ENCODE data around the gene YARS1.
A peak's percentile ranks its signal among the peaks of the same experiment; 100 is the strongest.

The YARS1 gene

DNA sequence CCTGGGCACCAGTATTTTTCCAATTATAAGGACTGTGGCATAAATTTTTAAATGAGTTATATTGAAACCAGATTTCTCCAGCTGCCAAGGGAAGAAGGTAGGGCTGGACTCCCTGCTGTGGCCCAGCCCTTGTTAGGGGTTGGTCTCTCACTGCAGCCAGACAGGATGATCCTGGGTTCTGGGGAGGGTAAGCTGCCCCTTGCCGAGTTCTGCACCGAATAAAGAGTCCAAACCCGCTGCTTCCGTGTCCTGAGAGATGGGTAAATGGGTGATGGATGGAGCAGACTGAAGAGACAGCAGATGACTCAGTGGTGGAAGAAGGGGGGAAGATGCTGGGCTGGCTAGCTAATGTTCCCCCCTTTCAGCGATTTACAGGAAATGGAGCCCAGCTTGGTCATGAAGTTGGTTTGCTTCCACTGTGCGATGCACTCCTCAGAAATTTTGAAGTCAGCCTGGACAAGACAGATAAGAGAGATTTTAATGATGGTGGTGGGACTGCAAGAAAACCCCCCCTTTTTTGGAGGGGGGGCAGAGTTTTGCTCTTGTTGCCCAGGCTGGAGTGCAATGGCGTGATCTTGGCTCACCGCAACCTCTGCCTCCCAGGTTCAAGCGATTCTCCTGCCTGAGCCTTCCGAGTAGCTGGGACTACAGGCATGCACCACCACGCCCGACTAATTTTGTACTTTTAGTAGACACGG is 41.4 kb downstream of the YARS1 start:
- DNase-seq: no peak

DNA sequence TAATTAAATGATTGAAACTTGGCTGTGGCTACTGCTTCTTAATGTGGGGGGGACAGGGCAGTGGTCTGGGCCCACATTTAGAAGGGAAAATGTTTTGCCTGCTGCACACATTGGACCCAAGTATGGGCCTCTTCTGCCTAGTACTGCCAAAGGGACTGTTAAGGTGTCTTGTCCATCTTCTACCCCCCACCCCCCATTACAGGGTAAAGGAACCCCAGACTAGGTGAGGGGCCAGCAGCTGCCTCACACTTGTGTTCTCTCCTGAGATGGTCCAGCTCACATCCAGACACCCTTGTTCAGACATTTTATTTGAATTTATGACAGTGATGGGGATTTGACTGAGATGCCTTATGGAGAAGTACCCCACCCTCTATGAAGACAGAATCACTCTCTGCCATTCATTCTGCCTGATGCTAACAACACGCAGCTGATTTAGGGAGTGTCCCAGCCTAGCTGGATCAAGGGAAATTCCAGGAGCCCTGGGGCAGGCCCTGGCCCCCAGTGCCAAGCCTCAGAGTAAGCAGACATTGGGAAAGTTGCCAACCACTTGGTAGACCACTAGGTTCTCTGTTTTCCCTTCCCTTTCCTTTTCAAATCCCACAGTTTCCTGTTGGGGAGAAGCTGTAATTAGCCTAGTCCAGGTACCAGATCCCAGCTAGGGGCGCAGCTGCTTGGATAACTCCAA is 42.1 kb downstream of the YARS1 start:
- DNase-seq: no peak

DNA sequence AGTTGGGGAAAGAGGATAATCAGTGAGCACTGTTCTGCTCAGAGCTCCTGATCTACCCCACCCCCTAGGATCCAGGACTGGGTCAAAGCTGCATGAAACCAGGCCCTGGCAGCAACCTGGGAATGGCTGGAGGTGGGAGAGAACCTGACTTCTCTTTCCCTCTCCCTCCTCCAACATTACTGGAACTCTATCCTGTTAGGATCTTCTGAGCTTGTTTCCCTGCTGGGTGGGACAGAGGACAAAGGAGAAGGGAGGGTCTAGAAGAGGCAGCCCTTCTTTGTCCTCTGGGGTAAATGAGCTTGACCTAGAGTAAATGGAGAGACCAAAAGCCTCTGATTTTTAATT is 42.7 kb downstream of the YARS1 start:
- no peak for DNase-seq

DNA sequence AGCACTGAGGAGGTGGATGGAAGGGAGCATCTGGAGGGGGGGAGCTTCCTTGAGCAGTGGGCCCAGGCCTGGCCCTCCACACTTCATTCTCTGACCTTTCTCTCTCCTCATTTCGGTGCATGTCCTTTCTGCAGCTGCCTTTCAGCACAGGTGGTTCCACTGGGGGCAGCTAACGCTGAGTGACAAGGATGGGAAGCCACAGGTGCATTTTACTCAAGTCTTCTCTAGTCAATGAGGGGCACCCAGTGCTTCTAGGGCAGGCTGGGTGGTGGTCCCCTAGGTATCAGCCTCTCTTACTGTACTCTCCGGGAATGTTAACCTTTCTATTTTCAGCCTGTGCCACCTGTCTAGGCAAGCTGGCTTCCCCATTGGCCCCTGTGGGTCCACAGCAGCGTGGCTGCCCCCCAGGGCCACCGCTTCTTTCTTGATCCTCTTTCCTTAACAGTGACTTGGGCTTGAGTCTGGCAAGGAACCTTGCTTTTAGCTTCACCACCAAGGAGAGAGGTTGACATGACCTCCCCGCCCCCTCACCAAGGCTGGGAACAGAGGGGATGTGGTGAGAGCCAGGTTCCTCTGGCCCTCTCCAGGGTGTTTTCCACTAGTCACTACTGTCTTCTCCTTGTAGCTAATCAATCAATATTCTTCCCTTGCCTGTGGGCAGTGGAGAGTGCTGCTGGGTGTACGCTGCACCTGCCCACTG is 43.2 kb downstream of the YARS1 start:
- no peak for DNase-seq

DNA sequence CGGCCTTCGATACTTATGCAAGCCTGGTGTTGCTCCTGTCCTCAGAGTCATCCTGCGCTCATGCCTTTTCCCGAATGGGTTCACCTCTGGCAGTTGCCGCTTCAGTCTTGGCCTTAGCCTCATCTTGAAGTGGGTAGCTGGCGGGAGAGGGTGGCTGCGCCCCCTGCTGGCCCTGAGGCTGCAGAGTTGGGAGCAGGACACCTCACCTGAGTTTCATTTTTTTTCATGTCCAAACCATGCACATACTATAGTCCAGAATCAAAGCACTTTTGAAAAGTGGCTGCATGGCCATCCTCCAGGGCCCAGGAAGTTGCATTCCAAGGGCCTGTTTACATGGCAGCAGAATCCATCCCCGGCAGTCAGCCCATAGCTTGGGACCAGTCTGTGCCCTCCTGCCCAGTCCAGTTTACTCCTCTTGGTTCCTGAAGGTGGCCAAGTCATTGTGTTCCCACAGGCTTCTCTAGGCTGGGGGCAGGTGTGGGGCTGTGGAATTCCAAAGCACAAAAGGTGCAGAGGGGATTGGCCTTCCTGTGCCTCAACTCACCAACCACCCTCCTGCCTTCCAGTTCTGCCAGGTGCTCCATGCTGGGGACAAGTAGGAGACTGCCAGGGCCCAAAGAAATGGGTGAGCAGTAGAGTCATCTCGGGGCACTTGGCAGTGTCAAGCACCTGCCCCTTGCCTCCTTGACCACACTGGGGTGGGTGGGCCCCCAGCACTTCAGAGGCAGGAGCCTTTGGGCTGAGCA is 44.0 kb downstream of the YARS1 start:
- DNase-seq: peak; percentile 50 to 65

DNA sequence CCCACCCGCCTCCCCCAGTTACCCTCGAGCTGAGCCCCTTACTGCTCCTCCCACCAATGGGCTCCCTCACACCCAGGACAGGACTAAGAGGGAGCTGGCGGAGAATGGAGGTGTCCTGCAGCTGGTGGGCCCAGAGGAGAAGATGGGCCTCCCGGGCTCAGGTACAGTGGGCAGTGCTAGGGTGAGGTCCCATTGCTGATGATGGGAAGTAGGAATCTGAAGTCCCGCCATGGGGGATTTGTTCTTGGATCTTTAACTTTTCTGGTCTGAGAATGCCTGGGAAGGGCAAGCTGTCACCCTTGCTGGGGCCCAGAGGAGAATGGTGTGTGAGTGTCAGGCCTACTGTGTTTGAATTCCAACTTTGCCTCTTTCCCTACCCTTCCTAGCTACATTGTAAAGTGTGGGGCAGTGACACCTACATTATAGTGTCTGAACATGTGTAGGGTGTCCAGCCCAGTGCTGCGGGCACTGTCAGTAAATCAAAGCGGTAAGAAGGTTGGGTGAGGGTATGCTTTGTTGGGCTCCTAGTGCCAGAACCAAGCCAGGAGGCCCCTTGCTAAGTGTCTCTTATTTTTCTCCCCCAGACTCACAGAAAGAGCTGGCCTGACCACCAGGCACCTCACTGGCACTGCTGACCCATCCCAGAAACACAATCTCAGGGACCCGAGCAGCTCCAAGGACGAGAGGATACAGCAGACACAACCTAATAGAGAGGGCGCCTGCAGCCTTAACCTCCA is 44.7 kb downstream of the YARS1 start:
- no peak for DNase-seq

DNA sequence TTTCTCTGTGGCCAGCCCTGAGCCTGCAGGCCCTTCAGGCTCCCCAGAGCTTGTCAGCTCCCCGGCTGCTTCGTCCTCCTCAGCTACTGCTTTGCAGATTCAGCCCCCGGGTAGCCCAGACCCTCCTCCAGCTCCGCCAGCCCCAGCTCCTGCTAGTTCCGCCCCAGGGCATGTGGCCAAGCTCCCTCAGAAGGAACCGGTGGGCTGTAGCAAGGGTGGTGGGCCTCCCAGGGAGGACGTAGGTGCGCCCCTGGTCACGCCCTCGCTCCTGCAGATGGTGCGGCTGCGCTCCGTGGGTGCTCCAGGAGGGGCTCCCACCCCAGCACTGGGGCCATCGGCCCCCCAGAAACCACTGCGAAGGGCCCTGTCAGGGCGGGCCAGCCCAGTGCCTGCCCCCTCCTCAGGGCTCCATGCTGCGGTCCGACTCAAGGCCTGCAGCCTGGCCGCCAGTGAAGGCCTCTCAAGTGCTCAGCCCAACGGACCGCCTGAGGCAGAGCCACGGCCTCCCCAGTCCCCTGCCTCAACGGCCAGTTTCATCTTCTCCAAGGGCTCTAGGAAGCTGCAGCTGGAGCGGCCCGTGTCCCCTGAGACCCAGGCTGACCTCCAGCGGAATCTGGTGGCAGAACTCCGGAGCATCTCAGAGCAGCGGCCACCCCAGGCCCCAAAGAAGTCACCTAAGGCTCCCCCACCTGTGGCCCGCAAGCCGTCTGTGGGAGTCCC is 45.4 kb downstream of the YARS1 start:
- no peak for DNase-seq

DNA sequence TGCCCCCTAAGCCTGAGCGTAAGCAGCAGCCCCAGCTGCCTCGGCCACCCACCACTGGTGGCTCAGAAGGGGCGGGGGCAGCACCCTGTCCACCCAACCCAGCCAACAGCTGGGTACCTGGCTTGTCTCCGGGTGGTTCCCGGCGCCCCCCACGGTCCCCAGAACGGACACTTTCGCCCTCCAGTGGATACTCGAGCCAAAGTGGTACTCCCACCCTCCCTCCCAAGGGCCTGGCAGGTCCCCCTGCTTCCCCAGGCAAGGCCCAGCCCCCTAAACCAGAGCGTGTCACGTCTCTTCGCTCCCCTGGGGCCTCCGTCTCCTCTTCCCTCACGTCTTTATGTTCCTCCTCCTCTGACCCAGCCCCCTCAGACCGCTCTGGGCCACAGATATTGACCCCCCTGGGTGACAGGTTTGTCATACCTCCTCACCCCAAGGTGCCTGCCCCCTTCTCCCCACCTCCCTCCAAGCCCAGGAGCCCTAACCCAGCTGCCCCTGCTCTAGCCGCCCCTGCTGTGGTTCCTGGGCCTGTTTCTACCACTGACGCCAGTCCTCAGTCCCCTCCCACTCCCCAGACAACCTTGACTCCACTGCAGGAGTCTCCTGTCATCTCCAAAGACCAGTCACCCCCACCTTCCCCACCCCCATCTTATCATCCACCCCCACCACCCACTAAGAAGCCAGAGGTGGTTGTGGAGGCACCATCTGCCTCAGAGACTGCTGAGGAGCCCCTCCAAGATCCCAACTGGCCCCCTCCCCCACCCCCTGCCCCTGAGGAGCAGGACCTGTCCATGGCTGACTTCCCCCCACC is 46.2 kb downstream of the YARS1 start:
- DNase-seq: no peak

DNA sequence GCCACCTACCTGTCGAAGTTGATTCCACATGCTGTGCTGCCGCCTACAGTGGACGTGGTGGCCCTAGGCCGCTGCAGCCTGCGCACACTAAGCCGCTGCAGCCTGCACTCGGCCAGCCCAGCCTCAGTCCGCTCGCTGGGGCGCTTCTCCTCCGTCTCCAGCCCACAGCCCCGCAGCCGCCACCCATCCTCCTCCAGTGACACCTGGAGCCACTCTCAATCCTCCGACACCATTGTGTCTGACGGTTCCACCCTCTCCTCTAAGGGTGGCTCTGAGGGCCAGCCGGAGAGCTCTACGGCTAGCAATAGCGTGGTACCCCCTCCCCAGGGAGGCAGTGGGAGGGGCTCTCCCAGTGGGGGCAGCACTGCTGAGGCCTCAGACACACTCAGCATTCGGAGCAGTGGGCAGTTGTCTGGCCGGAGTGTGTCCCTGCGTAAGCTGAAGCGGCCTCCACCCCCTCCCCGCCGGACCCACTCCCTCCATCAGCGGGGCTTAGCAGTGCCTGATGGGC is 46.9 kb downstream of the YARS1 start:
- DNase-seq: no peak

DNA sequence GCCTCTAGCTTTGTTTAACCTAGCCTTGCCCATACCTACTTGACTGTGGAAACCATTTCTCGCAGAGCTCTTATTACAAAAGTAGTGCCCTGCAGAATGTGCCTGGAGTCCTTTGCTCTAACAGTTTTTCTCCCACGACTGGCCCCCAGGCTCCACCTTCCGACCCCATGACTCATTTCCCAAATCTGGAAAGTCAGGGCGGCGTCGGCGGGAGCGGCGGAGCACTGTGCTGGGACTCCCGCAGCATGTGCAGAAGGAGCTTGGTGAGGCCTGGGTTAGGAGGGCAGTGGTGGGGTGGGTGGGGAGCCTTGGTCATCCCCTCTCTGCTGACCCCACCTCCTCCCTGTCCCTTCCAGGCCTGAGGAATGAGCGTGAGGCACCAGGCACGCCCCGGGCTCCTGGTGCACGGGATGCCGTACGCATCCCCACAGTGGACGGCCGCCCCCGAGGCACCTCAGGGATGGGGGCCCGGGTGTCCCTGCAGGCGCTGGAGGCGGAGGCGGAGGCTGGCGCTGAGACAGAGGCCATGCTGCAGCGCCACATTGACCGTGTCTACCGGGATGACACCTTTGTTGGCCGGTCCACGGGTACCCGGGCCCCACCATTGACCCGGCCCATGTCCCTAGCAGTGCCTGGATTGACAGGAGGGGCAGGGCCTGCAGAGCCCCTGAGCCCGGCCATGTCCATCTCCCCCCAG is 47.5 kb downstream of the YARS1 start:
- no peak for DNase-seq

DNA sequence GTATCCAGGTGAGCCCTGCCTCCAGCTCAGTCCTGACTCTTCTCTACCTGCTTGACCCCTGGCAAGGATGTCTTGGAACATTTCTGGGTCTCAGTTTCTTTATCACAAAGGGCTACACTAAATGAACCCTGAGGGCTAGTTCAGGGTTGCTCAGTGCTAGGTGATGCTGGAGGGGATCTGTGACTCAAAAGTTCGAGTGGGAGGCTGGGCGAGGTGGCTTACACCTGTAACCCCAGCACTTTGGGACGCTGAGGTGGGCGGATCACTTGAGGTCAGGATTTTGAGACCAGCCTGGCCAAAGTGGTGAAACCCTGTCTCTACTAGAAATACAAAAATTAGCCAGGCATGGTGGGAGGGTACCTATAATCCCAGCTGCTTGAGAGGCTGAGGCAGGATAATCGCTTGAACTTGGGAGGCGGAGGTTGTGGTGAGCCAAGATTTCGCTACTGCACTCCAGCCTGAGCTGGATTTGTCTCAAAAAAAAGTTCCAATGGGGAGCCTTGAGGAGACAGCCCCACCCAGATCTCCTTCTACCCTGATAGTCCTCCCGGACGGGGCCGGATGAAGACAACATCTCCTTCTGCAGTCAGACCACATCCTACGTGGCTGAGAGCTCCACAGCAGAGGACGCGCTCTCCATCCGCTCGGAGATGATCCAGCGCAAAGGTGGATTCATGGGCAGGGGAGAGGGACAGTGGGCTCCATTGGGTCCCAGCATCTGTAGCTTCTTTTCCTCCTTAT is 48.9 kb downstream of the YARS1 start:
- no peak for DNase-seq

DNA sequence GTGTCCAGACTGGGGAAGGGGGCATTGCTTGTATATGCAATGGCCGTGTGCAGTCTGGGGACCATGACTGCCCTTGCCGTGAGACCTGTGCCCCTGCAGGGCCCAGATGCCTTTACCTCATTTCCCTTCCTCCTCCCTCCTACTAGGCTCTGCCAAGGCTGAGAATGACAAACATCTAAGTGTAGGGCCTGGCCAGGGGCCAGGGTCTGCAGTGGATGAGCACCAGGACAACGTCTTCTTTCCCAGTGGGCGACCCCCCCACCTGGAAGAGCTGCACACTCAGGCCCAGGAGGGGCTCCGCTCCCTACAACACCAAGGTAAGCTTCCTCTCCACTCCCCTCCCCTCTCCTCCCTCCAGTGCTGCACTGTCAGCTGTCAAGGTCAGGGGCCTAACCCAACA is 49.5 kb downstream of the YARS1 start:
- no peak for DNase-seq

DNA sequence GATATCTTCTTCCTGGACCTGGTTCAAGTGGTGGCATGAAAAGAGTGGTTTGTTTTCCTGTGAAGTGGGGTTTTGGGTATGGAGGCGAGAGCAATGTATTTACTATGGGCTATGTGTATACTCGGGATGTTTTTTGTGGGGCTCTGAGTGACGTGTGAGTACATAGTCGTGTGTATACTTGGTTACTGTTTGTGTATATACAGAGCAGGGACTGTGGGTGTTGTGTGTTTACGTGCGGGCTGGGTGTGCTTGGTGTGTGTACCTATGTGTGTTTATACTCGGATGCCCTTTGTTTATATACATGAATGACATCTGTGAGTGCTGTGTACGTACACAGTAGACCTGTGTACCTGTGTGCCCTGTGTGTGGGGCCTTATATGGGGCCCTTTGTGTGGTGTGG is 50.0 kb downstream of the YARS1 start:
- no peak for DNase-seq

DNA sequence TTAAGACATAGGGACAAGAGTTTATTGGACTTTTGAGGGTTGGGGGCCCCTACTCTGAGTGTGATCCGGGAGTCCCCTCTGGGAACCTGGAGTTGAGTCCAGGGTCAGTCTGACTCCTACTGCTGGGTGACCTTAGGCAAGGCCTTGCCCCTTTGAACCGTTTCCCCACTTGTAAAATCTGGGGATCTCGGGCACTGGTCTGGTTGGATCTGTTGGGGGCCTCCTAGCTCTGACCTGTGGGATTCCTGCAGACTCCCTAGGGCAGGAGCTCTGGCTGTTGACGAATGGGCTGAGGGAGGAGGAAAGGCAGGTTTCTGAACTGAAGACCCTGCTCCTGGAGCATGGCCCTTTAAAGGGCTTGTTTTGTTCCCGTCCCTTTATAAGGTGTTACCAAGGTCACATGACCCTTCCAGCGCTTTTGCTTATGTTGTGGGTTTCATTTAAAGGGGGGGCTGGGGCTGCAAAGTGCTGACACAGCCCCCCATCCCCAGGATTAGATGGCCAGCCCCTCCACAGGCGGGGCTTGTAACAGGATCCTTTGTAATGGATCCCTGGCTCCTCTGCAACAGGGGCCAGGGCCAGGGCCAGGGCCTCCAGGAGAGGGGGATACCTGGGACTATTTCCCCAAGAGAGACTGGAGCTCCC is 50.7 kb downstream of the YARS1 start:
- DNase-seq: no peak

DNA sequence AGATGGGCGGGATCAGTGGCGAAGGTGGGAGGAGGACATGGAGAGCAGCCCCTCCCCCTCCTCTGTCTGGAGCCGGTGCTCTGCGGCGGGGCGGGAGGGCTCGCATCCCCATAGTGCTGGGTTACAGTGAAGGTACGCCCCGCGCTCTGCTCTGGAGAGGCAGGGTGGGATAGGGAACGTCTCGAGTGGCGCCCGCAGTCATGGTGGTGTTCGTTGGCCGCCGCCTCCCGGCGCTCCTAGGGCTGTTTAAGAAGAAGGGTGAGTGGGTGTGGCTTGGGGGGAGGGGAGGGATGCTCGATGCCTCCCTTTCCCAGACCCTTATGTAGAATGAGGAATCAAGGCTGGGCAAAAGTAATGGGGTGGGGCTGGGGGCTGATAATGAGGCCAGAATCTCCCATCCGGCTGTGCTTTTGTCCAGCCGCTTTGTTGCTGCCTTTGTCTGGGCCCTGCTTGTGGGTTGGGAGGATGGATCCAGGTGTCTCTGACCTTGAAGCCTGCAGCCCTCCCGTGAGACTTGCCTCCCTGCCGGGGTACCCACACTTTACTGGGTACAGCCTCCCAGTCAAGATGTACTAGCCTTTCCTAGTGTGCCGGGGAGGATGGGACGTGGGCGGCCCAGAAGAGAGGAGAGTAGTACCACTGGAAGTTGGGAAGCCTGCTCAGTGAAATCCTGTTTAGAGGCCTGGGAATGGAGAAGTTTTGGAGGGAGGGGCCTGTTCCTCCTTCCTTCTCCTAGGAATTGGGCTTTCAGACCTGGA is 51.4 kb downstream of the YARS1 start:
- no peak for DNase-seq

DNA sequence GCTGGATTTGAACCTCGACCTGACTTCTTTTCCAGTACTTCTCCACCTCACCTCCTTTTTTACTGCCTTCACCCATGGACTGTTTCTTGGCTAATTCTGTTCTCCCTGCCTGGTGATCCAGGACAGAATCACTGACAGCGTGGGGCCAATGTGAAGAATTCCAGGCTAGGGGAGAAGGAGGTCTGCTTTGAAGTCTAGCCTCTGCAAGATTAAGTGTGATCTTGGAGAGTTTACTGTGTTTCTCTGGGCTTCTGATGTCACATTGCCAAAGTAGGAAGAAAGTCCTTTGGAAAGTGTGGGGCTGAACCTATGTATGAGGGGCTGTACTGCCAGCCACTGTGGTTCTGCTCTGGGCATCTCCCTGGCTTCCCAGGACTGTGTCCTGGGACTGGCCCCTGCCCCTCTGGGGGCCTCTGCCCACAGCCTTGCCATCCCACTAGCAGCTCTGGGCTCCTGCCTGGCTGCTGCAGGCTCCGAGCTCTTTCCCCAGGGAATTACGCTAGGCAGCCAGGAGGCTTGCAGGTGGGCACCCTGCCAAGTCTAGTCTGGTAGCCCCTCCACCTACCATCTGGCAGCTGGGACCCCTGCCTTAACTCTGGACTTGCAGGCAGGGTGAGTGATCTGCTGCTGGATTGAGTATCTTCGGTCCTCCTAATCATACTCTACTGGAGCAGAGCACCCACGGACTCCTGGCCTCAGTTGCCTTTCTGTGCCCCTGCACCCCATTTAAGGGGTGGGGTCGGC is 52.2 kb downstream of the YARS1 start:
- DNase-seq: no peak

DNA sequence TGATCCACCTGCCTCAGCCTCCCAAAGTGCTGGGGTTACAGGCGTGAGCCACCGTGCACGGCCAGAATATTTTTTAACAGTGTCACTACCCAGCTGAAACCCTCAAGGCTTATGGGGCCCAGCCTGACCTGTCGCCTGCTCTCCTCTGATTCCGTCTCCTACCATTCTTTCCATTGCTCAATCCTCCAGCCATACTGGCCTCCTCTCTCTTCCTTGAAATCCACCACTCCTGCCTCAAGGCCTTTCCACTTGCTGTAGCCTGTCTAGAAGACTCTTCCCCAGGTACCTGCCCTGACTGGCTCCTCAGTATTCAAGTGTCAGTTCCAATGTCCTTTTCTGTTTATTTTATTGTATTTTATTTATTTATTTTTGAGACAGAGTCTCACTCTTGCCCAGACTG is 53.9 kb downstream of the YARS1 start:
- DNase-seq: no peak

DNA sequence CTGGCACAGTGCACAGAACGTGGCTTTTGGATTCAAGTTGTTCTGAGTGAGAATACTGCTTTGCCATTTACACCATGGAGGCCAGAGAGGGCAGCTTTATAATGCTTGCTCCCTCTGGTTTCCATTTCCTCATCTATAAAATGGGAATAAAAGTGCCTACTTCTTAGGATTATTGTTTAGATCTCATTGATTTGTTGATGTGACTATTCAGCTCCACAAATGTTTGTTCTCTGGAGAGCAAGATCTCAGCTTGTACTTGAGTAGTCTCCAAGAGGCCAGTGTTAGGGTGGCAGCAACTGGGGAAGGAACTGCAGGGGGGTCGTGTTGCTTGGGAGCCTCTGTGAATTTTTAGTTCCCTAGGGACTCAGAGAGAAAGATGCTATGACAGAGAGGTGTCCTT is 55.2 kb downstream of the YARS1 start:
- no peak for DNase-seq

Data from NCI-H187 (cell line).